GM19452 (cell line): ENCODE data around the gene KCNN1.
"Not testable (repeated sequence)": the region's sequence is repeated elsewhere in the genome, so short reads cannot be mapped to it uniquely, and the experiment has no call there.

ENCODE experiments used
- ATAC-seq: cut with Tn5 transposase; IDR thresholded peaks from one replicate; pipeline ENCODE4 v1.9.1; 2021; ENCODE audit not compliant: unreplicated experiment

Gene KCNN1

GRCh38 chr19:17999684-18000479 is 33.0 kb downstream of the KCNN1 start:
- no peak for ATAC-seq

GRCh38 chr19:18000480-18000914 is 33.6 kb downstream of the KCNN1 start:
- no peak for ATAC-seq

GRCh38 chr19:18000915-18001776 is 34.2 kb downstream of the KCNN1 start:
- ATAC-seq, result peak; percentile 73

- ATAC-seq, result no peak
Measured at GRCh38 chr19:18001777-18002345, 35.0 kb downstream of the KCNN1 start.

GRCh38 chr19:18002347-18002850 is 35.5 kb downstream of the KCNN1 start:
- no peak for ATAC-seq

- ATAC-seq, result not testable (repeated sequence)
Measured at GRCh38 chr19:18005750-18006149, 38.8 kb downstream of the KCNN1 start.

- no peak for ATAC-seq
Measured at GRCh38 chr19:18007044-18007916, 40.4 kb downstream of the KCNN1 start.

- ATAC-seq, result peak; percentile 56
Measured at GRCh38 chr19:18007917-18008673, 41.2 kb downstream of the KCNN1 start, which contains the start of gene ARRDC2. ARRDC2 (plus strand) TSS chr19:18008170; CDS start chr19:18008311, 141 bp downstream.

- no peak for ATAC-seq
Measured at GRCh38 chr19:18008814-18009213, 41.9 kb downstream of the KCNN1 start.

GRCh38 chr19:18009412-18010066 is 42.6 kb downstream of the KCNN1 start:
- no peak for ATAC-seq

- no peak for ATAC-seq
Measured at GRCh38 chr19:18010149-18010548, 43.2 kb downstream of the KCNN1 start.

- ATAC-seq, result no peak
Measured at GRCh38 chr19:18013210-18014111, 46.6 kb downstream of the KCNN1 start.

- no peak for ATAC-seq
Measured at GRCh38 chr19:18014197-18014596, 47.3 kb downstream of the KCNN1 start.

- no peak for ATAC-seq
Measured at GRCh38 chr19:18016209-18016910, 49.5 kb downstream of the KCNN1 start.

- no peak for ATAC-seq
Measured at GRCh38 chr19:18017275-18018083, 50.6 kb downstream of the KCNN1 start.

GRCh38 chr19:18020212-18021085 is 53.5 kb downstream of the KCNN1 start:
- ATAC-seq, result no peak
